DMS53 treated with DMSO at 0.1 percent for 48 hours (cell line): ENCODE measurements around the gene HYAL3.

Source experiments
- DNase-seq: peaks from one replicate; lab custom pipeline; 2025; ENCODE audit not compliant: unreplicated experiment; lab: John Stamatoyannopoulos, UW

The HYAL3 gene

GRCh38 chr3:50298836-50299637 is at the start of gene HYAL3, which contains the start of gene NAA80:
Gene HYAL3 (minus strand): TSS chr3:50299405. CDS start chr3:50295602, 3,803 bp downstream.
Gene NAA80 (minus strand): TSS chr3:50299405. CDS start chr3:50297463, 1,942 bp downstream.
- peak; percentile 64 for DNase-seq

GRCh38 chr3:50347187-50347813 is 48.1 kb upstream of the HYAL3 start:
- DNase-seq = peak; percentile 44

GRCh38 chr3:50345586-50346234 is 46.5 kb upstream of the HYAL3 start, which contains the start of gene ZMYND10:
Gene ZMYND10 (minus strand): TSS chr3:50345732. CDS start chr3:50345579, 153 bp downstream.
- no peak for DNase-seq

- no peak for DNase-seq
Measured at GRCh38 chr3:50345008-50345407, 45.8 kb upstream of the HYAL3 start.

GRCh38 chr3:50342813-50343633 is 43.8 kb upstream of the HYAL3 start:
- no peak for DNase-seq

- DNase-seq = no peak
Measured at GRCh38 chr3:50341996-50342650, 42.9 kb upstream of the HYAL3 start.

GRCh38 chr3:50341537-50341936 is 42.3 kb upstream of the HYAL3 start:
- DNase-seq = no peak

GRCh38 chr3:50340448-50341329 is 41.5 kb upstream of the HYAL3 start, which contains the start of gene RASSF1:
Gene RASSF1 (minus strand): TSS chr3:50340836. CDS start chr3:50340805, 31 bp downstream.
- no peak for DNase-seq

- DNase-seq = no peak
Measured at GRCh38 chr3:50340147-50340447, 40.9 kb upstream of the HYAL3 start.

- DNase-seq = no peak
Measured at GRCh38 chr3:50339485-50340146, 40.4 kb upstream of the HYAL3 start.

- no peak for DNase-seq
Measured at GRCh38 chr3:50338965-50339364, 39.8 kb upstream of the HYAL3 start.

GRCh38 chr3:50337175-50337861 is 38.1 kb upstream of the HYAL3 start:
- DNase-seq = peak; percentile 74

GRCh38 chr3:50336452-50337174 is 37.4 kb upstream of the HYAL3 start:
- DNase-seq = no peak

- no peak for DNase-seq
Measured at GRCh38 chr3:50334339-50335075, 35.3 kb upstream of the HYAL3 start.

GRCh38 chr3:50333744-50334328 is 34.6 kb upstream of the HYAL3 start:
- DNase-seq = no peak

GRCh38 chr3:50331364-50331907 is 32.2 kb upstream of the HYAL3 start:
- no peak for DNase-seq
